ENCODE results near the gene PTPRN2. TPM values are rescaled to one million over a fixed set of nuclear protein-coding genes. Genes with fewer than 3 reads are reported as not detected.

Gene PTPRN2
- total and polyA plus RNA-seq, 2 experiments from 2014 or later: 0.28 TPM; not detected in 1

DNA sequence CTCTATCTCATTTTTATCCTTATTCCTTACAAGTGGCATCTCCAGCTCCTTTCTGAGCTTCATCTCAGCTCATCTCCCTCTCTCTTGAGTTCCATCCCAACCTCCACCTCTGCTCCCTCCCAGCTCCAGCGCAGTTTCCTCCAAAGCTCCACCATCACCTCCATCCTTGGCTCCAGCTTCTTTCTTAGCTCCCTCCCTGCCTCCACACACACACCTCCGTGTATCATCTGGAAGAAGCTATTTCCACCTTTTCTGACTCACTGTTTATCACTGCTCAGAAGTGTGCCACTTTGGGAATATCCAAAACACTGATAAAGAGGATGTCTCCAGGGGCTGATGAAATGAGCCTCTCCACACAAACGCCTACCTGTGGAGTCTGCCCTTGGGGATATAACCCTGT, 481.4 kb downstream of the PTPRN2 start:
- Histone ChIP-seq H3K4me1 (ENCODE audit: low read depth) (no peaks in the 10 kb centered on the region), H3K36me3 (no peaks in the 10 kb centered on the region), H3K27me3 (no peaks in the 10 kb centered on the region), H3K4me3 (no peak overlapping the region), H3K9me3 (ENCODE audit: low read depth) (no peaks in the 10 kb centered on the region), H3K27ac (no peak overlapping the region)
- TF ChIP-seq, protein P1, sequence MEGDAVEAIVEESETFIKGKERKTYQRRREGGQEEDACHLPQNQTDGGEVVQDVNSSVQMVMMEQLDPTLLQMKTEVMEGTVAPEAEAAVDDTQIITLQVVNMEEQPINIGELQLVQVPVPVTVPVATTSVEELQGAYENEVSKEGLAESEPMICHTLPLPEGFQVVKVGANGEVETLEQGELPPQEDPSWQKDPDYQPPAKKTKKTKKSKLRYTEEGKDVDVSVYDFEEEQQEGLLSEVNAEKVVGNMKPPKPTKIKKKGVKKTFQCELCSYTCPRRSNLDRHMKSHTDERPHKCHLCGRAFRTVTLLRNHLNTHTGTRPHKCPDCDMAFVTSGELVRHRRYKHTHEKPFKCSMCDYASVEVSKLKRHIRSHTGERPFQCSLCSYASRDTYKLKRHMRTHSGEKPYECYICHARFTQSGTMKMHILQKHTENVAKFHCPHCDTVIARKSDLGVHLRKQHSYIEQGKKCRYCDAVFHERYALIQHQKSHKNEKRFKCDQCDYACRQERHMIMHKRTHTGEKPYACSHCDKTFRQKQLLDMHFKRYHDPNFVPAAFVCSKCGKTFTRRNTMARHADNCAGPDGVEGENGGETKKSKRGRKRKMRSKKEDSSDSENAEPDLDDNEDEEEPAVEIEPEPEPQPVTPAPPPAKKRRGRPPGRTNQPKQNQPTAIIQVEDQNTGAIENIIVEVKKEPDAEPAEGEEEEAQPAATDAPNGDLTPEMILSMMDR (IDR thresholded peaks at IDR 0.05; ENCODE audit: low read depth, low read length): no peak
- DNase-seq (ENCODE audit: low read depth in 1 of 2, low spot score in 1 of 2): no peak

DNA sequence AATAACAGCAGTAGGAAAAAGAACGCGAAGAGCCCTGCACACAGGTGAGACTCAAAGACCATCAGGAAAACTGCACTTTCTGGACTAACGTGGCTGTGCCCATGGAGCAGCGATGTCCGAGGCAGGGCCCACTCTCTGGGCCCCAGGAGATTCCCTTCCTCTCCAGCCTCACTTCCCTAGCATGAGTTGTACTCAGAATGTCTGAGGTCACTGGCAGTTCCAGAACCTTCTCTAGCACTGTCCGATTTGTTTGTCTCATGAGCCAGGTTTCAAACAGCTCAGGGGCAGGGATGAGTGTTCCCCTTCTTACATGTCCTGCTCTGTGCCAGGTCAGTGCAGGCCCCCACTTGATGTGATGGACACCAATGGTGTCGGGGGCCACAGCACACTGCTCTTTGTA, 484.2 kb downstream of the PTPRN2 start:
- H3K9me3 ChIP-seq (ENCODE audit: low read depth): no peaks in the 10 kb centered on the region
- H3K27me3 ChIP-seq: no peaks in the 10 kb centered on the region
- DNase-seq (ENCODE audit: low read depth in 1 of 2, low spot score in 1 of 2): no peak
- H3K4me3 ChIP-seq: no peak overlapping the region
- H3K36me3 ChIP-seq: no peaks in the 10 kb centered on the region
- H3K4me1 ChIP-seq (ENCODE audit: low read depth): no peaks in the 10 kb centered on the region
- no peak overlapping the region for H3K27ac ChIP-seq
- TF ChIP-seq, protein P1 (IDR thresholded peaks at IDR 0.05; ENCODE audit: low read depth, low read length): no peak

DNA sequence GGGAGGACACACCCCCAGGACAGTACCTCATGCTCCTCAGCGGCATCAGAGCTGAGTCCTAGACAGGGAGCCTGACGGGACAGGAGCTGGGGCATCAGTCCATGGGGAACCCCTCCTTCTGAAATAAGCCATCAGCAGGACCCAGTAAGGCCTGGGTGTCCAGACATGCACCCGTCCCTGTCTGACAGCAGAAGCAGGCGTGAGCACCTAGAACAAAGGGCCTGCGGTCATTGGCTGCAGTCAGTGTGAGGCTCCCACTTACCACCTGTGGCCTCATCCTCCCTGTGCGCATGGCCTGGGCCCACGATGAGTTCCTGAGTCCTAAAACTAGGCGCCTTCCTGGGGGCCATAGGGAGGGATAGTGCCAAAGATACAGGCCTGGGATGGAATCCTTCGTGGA, 484.7 kb downstream of the PTPRN2 start:
- no peaks in the 10 kb centered on the region for H3K36me3 ChIP-seq
- DNase-seq (ENCODE audit: low read depth in 1 of 2, low spot score in 1 of 2): no peak
- H3K4me3 ChIP-seq: no peak overlapping the region
- no peaks in the 10 kb centered on the region for H3K9me3 ChIP-seq (ENCODE audit: low read depth)
- H3K4me1 ChIP-seq (ENCODE audit: low read depth): no peaks in the 10 kb centered on the region
- no peak overlapping the region for H3K27ac ChIP-seq
- no peaks in the 10 kb centered on the region for H3K27me3 ChIP-seq
- TF ChIP-seq, protein P1 (IDR thresholded peaks at IDR 0.05; ENCODE audit: low read depth, low read length): no peak

DNA sequence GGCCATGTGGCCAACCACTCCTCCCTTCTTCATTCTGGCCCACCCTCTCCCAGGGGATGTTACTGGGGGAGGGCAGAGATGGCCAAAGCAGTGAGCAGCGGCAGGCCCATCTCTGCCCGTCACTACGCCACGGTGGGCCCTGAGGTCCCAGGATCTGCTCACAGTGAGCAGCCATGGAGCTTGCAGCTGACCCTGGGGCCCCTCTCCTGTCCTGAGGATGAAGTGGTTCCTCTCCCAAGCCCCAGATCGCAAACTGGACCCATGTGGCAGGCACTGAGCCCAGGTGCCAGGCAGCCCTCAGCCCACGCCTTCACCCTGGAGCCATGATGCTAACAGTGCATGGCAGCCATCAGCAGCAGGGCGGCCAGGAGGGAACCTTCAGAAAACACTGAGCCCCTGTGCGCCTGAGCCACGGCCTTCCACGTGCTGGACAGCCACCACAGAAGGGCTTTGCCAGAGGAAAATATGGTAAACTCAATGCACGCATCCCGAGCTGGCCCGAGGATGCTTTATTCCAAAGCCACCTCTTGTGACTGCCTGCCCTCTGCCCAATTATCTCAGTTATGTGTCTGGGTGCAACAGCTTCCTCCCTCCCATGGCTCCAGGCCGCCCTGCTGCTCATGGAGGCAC, 485.7 kb downstream of the PTPRN2 start:
- Histone ChIP-seq H3K27ac (no peak overlapping the region), H3K4me1 (ENCODE audit: low read depth) (no peaks in the 10 kb centered on the region), H3K9me3 (ENCODE audit: low read depth) (no peaks in the 10 kb centered on the region), H3K4me3 (no peak overlapping the region), H3K27me3 (no peaks in the 10 kb centered on the region), H3K36me3 (no peaks in the 10 kb centered on the region)
- TF ChIP-seq, protein P1 (IDR thresholded peaks at IDR 0.05; ENCODE audit: low read depth, low read length): no peak
- DNase-seq (ENCODE audit: low read depth in 1 of 2, low spot score in 1 of 2): no peak

DNA sequence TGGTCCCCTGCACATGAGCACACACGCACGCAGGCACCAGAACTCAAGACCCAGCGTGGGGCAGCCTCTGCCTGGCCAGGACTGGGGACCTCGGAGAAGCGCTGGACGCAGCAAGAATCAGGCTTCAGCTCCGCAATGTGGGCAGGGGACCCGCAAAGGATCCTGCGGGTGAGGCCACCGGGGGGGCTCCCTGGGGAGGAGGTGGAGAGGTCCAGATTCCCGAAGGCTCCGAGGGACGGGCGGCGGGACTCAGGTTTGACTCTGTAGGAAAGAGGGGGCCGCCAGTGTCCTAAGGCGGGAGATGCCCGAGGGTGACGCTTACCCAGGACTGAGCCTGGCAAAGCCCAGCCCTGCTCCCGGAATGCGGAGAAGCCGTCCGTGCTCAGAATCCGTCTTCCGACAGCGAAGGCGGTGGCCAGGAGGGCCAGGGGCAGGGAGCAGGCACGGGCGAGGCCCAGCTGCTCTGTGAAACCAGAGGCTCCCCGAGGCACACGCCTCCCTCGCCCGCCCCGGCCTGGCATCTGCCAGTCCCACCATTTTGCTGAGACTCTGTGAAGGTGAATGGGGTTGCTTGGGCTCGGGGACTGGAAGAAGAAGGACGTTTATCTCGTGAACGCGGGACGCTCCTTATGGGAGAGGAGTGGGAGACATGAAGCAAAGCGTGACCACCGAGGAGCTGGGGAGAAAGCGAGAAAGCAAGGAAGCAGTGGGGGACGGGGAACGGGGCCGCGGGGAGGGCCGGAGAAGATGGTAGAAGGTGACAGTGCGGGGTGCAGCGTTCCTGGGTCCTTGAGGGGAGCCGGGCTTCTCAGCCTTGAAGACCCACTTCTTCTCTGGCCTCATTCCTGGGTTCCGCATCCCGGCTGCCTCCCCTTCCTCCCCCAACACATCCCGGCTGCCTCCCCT, 489.2 kb downstream of the PTPRN2 start:
- TF ChIP-seq, protein P1 (IDR thresholded peaks at IDR 0.05; ENCODE audit: low read depth, low read length): no peak
- no peaks in the 10 kb centered on the region for H3K4me1 ChIP-seq (ENCODE audit: low read depth)

More for the DNA sequence above, 489.2 kb downstream of the PTPRN2 start:
- H3K27ac ChIP-seq: no peak overlapping the region
- DNase-seq (ENCODE audit: low read depth in 1 of 2, low spot score in 1 of 2): no peak
- H3K9me3 ChIP-seq (ENCODE audit: low read depth): no peaks in the 10 kb centered on the region
- H3K36me3 ChIP-seq: no peaks in the 10 kb centered on the region
- H3K4me3 ChIP-seq: no peak overlapping the region
- H3K27me3 ChIP-seq: no peaks in the 10 kb centered on the region

Data from cardiac muscle cell (in vitro differentiated cells and primary cell).